ENCODE data around the gene ACO1. TPM values are rescaled to one million over a fixed set of nuclear protein-coding genes. Genes with fewer than 3 reads are reported as not detected.
A peak's percentile ranks its signal among the peaks of the same experiment; 100 is the strongest.

Gene ACO1
- total and polyA plus RNA-seq, 2 donors (not counting 3 experiments of a cell fraction or from before 2014, with no cell fraction given): 51.6 to 54.1 TPM

- Histone ChIP-seq H3K4me2 (ENCODE audit: insufficient read depth, low read length) (peak overlapping the region; percentile 80), H3K9me1 (replicated peaks; ENCODE audit: control insufficient read depth, extremely low read depth, insufficient read depth, low read length) (no peaks in the 10 kb centered on the region), H4K20me1 (replicated peaks; ENCODE audit: control insufficient read depth, extremely low read depth, insufficient read depth, low read length) (no peaks in the 10 kb centered on the region), H3K79me2 (ENCODE audit: control insufficient read depth, insufficient read depth, low read length) (peaks cover 37% of the 10 kb centered on the region), H3K27me3 (ENCODE audit: control insufficient read depth in 2 of 2, insufficient read depth in 2 of 2, low read length in 2 of 2) (no peaks in the 10 kb centered on the region), H3K9me3 (replicated peaks; ENCODE audit: control insufficient read depth, insufficient read depth, low read length) (no peaks in the 10 kb centered on the region), H3K4me3 (replicated peaks in 1 of 3; ENCODE audit: insufficient read depth in 1 of 3, low read depth in 1 of 3, low read length in 3 of 3) (peak overlapping the region; percentile 50 to 91 (median 78)), H3K27ac (ENCODE audit: insufficient read depth, low read depth, low read length) (peak overlapping the region; percentile 51), H2AFZ (ENCODE audit: low read depth, low read length) (peak overlapping the region; percentile 91), H3K36me3 (ENCODE audit: control insufficient read depth in 2 of 2, extremely low read depth in 1 of 2, insufficient read depth in 2 of 2, low read length in 2 of 2) (no peaks in the 10 kb centered on the region), H3K9ac (replicated peaks; ENCODE audit: extremely low read depth, insufficient read depth, low read length) (peak overlapping the region; percentile 70), H3K4me1 (ENCODE audit: control insufficient read depth, extremely low read depth, insufficient read depth, low read length) (peaks cover 28% of the 10 kb centered on the region)
- FAIRE-seq (peak; percentile 15), DNase-seq (ENCODE audit: low read depth, low spot score) (no peak)
- intact Hi-C loops (cut with micrococcal nuclease): loop anchor here (1.0 kb wide), 1 partner anchor 167 kb away; the partner anchor contains the start of genes SMIM27 and TOPORS
- ChIA-PET POLR2A (interaction anchor here (0.9 to 2.0 kb wide), 2 partner anchors 46 to 165 kb away, joined by 3 to 8 read pairs; no protein-coding TSS in a partner anchor), CTCF (interaction anchor here (1.3 to 8.7 kb wide), 9 partner anchors 9 to 204 kb away, joined by 3 to 105 read pairs (median 29); partner anchors contain the start of genes NDUFB6, RIGI, SMIM27 and TOPORS)
- dilution Hi-C loops (cut with MboI; ENCODE audit: extremely low pct_ligation_motif_present, low sequenced_read_pairs): loop anchor here (25.0 kb wide), 1 partner anchor 177 kb away; the partner anchor contains the start of genes NDUFB6, SMIM27 and TOPORS
- TSS peak; percentile 27 for BruUV-seq (replicated peaks)
- no peak for TF ChIP-seq JUN (IDR thresholded peaks at IDR 0.05; ENCODE audit: borderline replicate concordance, insufficient read depth, insufficient read length, low read depth)
- TF ChIP-seq MAX (IDR thresholded peaks at IDR 0.05; ENCODE audit: insufficient read depth, insufficient read length): no peak
- TF ChIP-seq EZH2 (IDR thresholded peaks at IDR 0.05; ENCODE audit: borderline replicate concordance, low read depth, low read length, severe bottlenecking): no peak
- TF ChIP-seq CTCF (IDR thresholded peaks at IDR 0.05; ENCODE audit: extremely low read depth in 1 of 2, insufficient read depth in 1 of 2, low read depth in 1 of 2, low read length in 2 of 2): no peak
- TF ChIP-seq POLR2AphosphoS5 (IDR thresholded peaks at IDR 0.05; ENCODE audit: insufficient read depth, low read depth, low read length): no peak
- no peak for TF ChIP-seq POLR2A (IDR thresholded peaks at IDR 0.05; ENCODE audit: low read depth, low read length)
- TF ChIP-seq MYC (IDR thresholded peaks at IDR 0.05; ENCODE audit: low read depth, low read length): no peak
- no peak for TF ChIP-seq FOS (IDR thresholded peaks at IDR 0.05; ENCODE audit: borderline replicate concordance, insufficient read depth, low read length)
- TF ChIP-seq GATA2 (IDR thresholded peaks at IDR 0.05; ENCODE audit: insufficient read depth, insufficient read length, low read depth, low read length): no peak
Observed at GRCh38 chr9:32385152-32385884, 875 bp downstream of the ACO1 start.

Measured in endothelial cell of umbilical vein (primary cell).